GM19193 (cell line): ENCODE results near the gene TRPV2.

Experiments used
- POLR2A ChIP-seq: IDR thresholded peaks from 4 replicates; pipeline ENCODE4 v1.6.1; 2011; ENCODE audit not compliant: insufficient read depth, insufficient read length; ENCODE audit errors: extremely low read depth

The TRPV2 gene

DNA sequence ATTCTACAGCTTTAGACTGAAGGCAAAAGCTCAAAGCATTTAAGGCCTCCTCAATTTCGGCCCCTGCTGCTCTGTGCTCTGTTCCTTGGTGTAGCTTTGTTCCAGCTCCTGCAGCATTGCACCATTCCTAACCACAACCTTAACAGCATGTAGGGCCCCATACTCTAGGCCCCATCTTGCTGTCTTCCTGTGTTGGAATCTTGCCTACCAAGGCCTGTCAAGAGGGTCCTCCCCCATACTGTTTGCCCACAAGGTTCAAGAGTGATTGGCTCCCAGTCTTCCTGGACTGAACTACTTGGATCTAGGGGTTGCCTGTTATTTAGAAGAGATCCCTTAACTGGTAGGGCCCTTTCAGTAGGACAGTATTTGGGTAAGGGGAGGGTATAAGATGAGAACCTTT, 26.8 kb downstream of the TRPV2 start:
- no peak for TF ChIP-seq POLR2A

DNA sequence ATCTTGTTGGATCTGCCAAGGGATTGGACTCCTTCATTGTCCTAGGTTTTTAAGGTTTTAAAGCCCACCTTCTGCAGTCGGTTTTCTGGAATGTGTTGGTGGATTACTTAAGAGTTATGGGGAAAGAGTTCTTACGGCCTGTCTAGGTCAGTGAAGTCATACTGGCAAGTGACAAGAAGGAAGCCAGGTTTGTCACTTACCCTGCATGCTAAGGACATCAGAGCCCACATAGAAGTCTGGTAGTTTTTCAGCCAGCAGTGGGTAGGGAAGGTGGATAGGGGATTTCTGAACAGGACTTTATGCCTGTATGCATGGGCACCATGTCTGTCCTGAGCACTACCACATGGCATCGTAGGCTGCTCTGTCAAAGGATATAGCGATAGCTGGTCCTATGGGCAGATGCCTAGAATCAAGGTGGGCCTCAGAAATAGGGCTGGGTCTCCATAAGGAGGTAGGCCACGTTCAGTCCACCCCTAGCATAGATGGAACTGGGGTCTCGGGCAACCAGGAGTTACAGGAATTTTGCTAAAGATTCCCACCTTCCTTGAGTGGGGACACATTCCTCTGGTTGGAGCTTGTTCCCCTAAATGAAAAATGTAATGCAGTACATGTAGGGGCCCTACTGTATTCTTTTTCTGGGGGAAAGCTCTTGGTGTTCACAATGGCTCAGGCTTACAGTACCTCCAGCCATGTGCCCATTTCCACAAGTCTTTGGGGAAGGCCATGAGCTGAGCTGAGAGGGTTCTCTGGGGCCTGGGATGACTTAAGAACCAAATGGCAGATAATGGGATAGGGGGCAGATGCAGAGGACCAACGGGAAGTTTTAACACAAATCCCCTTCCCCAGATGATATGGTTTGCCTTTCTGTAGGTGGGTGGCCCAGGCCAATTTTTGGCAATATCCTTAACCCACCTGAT, 27.5 kb downstream of the TRPV2 start:
- TF ChIP-seq POLR2A, result no peak

DNA sequence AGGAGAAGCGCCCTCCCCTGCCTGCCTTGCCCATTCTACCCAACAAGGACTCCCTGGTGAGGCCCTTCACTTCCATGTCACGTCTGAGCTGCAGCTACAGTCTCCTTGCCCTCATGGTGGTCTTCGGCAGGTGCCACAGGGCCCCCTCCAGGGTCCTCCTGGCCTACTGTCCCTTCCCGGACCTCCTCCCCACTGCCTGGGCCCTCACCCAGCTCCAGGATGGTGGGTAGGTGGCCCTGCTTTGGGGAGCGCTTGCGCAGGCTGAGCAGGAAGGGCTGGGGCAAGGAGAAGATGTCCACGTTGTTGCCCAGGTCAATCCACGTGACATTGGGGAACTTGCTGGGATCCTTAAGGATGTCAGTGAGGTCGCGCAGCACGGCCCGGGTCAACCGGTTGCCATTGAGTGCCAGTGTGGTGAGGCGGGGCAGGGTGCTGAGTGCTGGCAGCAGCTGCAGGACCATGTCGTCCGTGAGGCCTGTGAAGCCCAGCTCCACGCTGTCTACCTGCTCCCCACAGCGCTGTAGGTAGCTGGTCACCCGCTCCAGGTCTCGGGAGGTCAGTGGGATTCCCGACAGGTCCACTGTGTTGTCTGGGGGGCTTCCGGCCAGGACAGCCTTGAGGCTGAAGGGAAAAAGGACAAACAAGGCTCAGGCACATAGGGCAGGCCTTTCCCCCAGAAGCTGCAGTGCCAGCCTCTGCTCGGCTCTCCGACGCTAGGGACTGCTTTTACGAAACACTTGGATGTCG, 28.3 kb downstream of the TRPV2 start:
- TF ChIP-seq POLR2A, result peak; percentile 50

DNA sequence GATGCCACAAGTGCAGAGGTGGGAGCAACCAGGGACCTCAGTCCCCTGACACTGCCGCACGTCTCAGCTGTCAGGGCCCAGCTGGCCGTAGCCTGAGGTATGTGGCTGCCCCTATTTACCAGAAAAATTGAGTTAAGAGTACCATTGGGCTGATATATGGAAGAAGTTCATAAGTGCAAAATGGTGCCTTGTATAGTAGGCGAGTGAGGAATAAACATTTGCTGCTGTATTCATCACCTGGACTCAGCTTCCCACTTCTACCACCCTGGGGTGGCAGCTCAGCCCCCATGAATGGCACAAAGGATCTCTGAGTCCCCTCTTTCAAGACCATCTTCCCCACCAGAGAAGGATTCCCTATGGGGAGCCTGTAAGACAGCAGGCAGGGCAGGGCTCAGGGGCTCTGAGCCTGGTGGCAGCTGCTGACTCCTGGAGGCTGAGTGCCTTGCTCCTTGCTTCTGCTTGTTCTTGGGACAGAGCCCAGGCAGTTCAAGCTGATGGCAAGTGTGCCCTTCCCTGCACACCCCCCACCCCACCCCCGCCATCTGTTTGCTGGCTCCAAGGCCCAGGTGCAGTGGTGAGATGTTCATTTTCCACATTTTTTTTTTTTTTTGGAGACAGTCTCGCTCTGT, 29.0 kb downstream of the TRPV2 start:
- peak; percentile 43 for TF ChIP-seq POLR2A

DNA sequence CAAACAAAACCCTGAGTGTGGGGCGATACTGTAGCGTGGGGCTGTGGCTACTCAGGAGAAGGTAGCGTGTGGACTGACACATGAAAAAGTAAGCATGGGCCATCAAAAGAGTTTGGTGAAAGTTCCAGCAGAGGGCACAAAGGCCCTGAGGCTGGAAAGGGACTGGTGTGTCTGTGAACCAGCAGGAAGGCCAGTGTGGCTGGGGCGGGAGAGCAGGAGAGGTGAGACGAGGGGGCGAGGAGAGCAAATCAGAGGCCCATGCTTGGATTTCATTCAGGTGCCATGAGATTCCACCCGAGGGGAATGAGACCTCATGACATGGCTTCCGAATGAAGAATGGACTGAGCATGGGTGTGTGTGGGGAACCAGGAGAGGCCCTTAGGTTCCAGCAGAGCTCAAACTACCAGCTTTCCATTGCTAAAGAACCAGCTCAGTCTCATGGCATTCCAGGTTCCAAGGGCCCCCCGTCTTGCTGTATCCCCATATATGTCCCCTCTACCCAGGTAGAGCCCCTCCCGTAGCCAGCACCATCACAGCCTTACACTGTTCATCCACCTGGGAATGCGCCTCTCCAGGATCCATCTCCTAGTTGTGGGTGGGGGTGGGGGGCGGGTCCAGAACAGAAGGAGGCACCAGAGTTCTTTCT, 31.1 kb downstream of the TRPV2 start:
- TF ChIP-seq POLR2A, result peak; percentile 10

DNA sequence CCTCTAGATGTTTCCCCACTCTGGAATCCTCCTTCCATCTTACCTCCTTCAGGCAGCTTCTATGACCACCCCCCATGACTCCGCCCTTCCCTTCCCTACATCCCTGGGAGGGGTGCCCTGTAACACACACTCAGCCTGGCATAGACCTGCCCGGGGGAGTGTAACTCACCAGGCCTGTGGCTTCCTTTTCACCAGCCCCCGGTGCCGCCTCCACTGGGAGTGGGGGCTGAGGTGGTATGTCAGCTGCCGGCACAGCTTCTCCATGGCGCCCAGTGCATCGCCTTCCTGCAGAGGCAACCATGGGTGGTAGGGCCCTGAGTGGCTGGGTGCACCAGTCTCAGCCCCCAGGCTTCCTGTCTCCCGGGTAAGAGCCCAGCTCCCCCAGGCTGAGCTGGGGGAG, 32.3 kb downstream of the TRPV2 start:
- no peak for TF ChIP-seq POLR2A

DNA sequence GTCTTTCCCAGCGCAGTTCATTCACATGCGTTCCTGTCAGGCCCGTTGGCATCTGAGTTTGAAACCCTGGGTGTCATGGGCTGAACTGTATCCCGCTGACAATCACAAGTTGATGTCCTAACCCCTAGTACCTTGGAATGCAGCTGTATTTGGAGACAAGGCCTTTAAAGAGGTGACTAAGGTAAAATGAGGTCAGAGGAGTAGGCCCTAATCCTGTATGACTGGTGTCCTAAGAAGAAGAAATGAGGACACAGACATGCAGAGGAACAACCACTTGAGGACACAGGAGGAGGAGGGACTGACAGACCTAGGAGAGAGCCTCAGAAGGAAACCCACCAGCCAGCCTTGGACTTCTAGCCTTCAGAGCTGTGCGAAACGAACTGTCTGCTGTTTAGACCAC, 33.1 kb downstream of the TRPV2 start:
- TF ChIP-seq POLR2A, result no peak

DNA sequence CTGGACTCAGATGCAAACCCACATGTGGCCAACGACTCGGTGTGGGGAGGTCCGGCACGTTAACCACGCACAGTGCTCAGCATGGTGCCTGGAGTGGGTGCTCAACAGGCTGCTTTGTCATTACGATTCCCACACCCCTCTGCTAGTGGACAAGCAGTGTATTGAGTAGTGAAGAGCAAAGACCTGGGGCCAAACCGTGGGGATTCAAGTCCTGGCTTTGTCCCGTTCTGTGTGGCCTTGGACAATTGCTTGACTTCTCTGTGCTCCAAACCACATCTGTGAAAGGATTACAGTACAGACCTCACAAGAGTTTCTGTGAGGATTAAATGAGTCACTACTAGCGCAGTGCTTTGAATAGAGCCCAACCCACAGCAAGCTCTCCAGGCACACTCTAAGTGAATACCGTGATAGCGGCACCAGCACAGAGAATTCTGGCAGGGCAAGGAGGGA, 33.8 kb downstream of the TRPV2 start:
- no peak for TF ChIP-seq POLR2A

DNA sequence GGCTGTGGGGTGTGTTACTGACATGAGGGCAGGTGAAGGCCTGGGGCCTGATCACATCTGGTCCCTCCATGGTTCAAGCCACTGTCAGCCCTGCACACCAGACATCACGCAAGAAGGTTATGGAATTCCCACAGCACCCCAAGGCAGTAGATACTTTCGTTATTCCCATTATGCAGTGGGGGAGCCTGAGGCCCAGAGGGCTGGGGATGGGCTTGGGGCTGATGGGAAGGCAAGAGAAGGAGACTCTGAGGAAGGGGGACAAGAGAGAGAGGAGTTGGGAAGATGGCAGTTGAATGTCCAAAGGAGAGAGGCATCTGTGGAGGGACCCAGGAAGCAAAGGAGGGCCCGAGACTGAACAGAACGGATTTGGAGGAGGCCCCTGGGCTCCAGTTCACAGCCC, 34.7 kb downstream of the TRPV2 start:
- TF ChIP-seq POLR2A, result no peak

DNA sequence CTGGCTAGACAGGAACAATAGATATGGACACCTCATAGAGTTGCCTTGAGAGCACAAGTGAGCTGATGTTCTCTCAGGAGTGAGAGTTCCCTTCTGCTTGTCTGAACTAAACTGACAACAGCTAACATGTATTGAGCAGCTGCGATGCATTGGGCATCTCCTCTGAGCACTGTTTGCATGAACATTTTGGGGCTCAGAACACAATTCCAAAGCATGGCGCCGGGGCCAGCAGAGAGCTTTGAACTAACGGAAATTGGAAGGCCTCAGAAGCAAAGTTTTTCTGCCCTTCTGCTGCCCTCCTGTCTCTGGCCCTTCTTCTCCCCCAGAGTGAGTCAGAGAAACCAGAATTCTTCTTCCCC, 38.1 kb downstream of the TRPV2 start:
- no peak for TF ChIP-seq POLR2A

DNA sequence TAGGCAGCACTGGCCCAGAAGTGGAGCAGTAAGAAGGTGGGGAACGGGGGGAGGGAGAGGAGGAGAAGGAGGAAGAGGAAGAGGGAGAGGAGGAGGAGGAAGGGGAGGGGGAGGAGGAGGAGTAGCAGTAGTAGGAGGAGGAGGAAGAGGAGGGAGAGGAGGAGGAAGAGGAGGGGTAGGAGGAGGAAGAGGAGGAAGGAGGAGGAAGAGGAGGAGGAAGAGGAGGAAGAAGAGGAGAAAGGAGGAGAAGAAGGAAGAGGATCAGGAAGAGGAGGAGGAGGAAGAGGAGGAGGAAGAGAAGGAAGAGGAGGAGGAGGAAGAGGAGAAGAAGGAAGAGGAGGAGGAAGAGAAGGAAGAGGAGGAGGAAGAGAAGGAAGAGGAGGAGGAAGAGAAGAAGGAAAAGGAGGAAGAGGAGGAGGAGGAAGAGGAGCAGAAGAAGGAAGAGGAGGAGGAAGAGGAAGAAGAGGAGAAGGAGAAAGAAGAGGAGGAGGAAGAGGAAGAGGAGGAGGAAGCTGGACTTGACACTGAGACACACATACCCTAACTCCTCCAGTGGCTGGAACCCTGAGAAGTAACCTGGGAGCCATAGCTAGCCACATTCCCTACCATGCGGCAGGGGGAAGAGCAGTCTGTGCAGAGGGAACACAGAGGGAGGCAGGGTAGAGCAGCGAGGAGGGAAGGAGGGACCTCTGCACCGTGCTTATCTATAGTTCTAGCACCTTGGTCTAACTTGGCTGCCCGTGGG, 40.8 kb downstream of the TRPV2 start:
- no peak for TF ChIP-seq POLR2A

DNA sequence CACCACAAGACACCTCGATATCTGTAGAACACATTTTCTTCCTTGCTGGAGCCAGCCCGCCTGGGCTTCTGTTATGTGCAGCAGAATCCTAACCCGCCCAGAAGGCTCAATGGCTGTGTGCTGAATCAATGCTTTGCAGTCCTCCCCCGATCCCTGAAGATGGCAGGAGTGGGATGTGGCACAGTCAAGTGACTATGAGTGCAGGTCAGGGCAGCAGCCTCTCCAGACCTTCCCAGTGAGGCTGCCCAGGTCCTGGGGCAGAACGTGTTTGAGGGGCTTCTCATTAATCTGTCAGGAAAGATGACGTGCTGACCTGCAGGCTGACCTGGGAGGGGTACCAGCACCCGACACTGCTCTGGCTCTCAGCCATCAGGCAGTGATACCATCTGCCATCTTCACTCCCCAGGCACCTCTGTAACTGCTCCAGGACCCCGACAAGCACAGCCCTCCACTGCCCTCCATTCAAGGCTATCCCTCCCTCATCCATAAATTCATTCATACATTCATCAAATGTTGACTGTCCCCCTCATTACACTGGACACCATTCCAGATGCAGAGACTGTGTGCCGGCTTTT, 41.5 kb downstream of the TRPV2 start:
- no peak for TF ChIP-seq POLR2A

DNA sequence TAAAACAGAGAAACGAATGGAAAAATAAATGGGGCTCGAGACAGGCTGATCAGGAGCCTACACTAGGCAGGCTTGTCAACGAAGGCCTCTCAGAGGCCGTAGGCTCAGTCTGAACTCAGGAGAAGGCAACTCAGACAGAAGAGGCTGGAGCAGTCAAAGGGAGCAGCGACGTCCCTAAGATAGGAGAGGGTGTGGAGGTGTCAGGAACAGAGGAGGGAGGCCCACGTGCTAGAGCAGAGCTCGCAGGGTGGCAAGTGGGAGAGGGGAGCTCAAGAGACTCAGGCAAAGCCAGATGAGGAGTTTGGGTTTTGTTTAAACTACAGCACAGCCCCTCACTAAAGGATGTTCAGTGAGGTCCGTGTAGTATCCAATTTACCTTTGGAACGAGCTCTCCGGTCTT, 43.9 kb downstream of the TRPV2 start:
- TF ChIP-seq POLR2A, result no peak

DNA sequence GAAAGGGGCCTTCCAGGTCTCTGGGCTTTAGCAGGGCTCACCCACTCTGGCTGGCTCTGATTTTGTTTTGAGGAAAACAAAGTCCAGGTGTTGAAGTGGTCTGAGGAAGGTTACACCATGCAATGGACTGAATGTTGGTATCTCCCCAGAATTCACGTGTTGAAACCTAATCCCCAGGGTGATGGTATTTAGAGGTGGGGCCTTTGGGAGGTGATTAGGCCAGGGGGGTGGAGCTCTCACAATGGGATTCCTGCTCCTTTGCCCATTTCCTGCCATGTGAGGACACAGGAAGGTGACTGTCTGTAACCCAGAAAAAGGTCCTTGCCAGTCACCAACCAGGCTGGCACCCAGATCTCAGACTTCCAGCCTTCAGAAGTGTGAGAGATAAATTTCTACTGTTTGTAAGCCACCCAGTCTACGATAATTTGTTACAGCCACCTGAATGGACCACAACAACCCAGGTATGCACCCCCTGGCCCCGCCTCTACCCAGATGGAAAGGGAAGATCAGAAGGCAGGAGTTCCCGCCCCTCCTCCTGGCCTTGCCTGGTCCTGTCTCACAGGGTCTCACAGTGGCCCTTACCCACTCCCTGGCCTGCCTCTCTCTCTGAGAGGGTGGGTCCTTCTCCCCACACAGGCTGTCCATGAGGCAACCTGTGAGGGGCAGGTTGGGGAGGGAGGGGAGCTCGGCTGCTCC, 44.6 kb downstream of the TRPV2 start:
- TF ChIP-seq POLR2A, result no peak
